Caco-2 (cell line): ENCODE measurements around the gene CHSY1. TPM values are rescaled to one million over a fixed set of nuclear protein-coding genes. Genes with fewer than 3 reads are reported as not detected.

Experiments used
- BruUV-seq: library from RNA; stranded (reverse); fragments of 400-500 nt; replicated peaks from 2 replicates; lab custom pipeline; 2021; lab: Mats Ljungman, UMichigan
- CTCF ChIA-PET: fragments of 300-600 bp; sonication (Branson Sonifier 250); formaldehyde crosslinking; loops from one replicate; lab custom pipeline; 2022; ENCODE audit warnings: antibody characterized with exemption; lab: Charles Lee
- POLR2A ChIA-PET: fragments of 300-600 bp; sonication (Branson Sonifier 250); formaldehyde crosslinking; loops from one replicate; lab custom pipeline; 2022; ENCODE audit warnings: antibody characterized with exemption; lab: Charles Lee
- DNase-seq, 2 experiments: peaks; one replicate each; pipeline versions ENCODE4 v3.0.0 to v3.0.0-alpha.2; 2020 to 2022
- H3K27me3 ChIP-seq: replicated peaks from 2 replicates; pipeline ENCODE4 v1.6.0; 2011; ENCODE audit warnings: low read length; ENCODE audit not compliant: control insufficient read depth, insufficient read depth
- H3K36me3 ChIP-seq: 2 replicates; pipeline ENCODE4 v1.5.1; 2011; ENCODE audit warnings: low read length; ENCODE audit not compliant: control insufficient read depth, insufficient read depth
- H3K4me1 ChIP-seq: fragments of 250-450 bp; sonication (Bioruptor Pico); 2 replicates; pipeline ENCODE4 v1.5.1; 2020; ENCODE audit warnings: mild to moderate bottlenecking
- H3K4me3 ChIP-seq: 2 replicates; pipeline ENCODE4 v1.5.1; 2011; ENCODE audit warnings: low read depth, mild to moderate bottlenecking, control low read depth, low read length
- H3K9me3 ChIP-seq: fragments of 250-450 bp; sonication (Bioruptor Pico); 2 replicates; pipeline ENCODE4 v1.5.1; 2020; ENCODE audit warnings: mild to moderate bottlenecking, moderate library complexity
- H3K27ac Mint-ChIP-seq: one replicate; pipeline ENCODE4 v1.8.0; 2022; ENCODE audit warnings: mixed read lengths; ENCODE audit not compliant: unreplicated experiment
- H3K27me3 Mint-ChIP-seq: one replicate; pipeline ENCODE4 v1.8.0; 2022; ENCODE audit warnings: mixed read lengths; ENCODE audit not compliant: insufficient read depth, unreplicated experiment
- H3K36me3 Mint-ChIP-seq: one replicate; pipeline ENCODE4 v1.8.0; 2022; ENCODE audit warnings: mild to moderate bottlenecking, mixed read lengths; ENCODE audit not compliant: insufficient read depth, unreplicated experiment
- H3K4me1 Mint-ChIP-seq: one replicate; pipeline ENCODE4 v1.8.0; 2022; ENCODE audit warnings: low read depth, mixed read lengths; ENCODE audit not compliant: unreplicated experiment
- H3K4me3 Mint-ChIP-seq: one replicate; pipeline ENCODE4 v1.8.0; 2022; ENCODE audit warnings: mild to moderate bottlenecking, moderate library complexity, mixed read lengths; ENCODE audit not compliant: unreplicated experiment
- H3K9me3 Mint-ChIP-seq: one replicate; pipeline ENCODE4 v1.8.0; 2022; ENCODE audit warnings: mixed read lengths; ENCODE audit not compliant: unreplicated experiment
- intact Hi-C: fragments of 100-400 bp; cut with micrococcal nuclease; formaldehyde crosslinking; loops from one replicate; pipeline ENCODE4 v1.10.0; 2022; ENCODE audit not compliant: unreplicated experiment
- total RNA-seq: library from RNA; stranded (reverse); gene quantifications from 2 replicates; pipeline ENCODE4 v1.2.3, GENCODE V29; 2022
- TF ChIP-seq, protein P1 (sequence below), 2 experiments: fragments of 200-600 bp in 1 of 2; IDR thresholded peaks; 1 replicate in 1 of 2; 2 replicates in 1 of 2; pipeline versions ENCODE4 v1.5.1 to v1.8.0; 2011 to 2022; ENCODE audit warnings: antibody characterized with exemption in 1 of 2, control low read depth in 1 of 2, inconsistent platforms in 1 of 2, low read depth in 1 of 2, low read length in 1 of 2, mild to moderate bottlenecking in 1 of 2, moderate library complexity in 1 of 2; ENCODE audit not compliant: insufficient read depth in 1 of 2, severe bottlenecking in 1 of 2, unreplicated experiment in 1 of 2

Gene CHSY1
- total RNA-seq, 1 experiment from 2014 or later, result 18.7 TPM

- ChIA-PET POLR2A (no interaction called here), CTCF (no interaction called here)
- no TSS peak for BruUV-seq
- TF ChIP-seq, protein P1, sequence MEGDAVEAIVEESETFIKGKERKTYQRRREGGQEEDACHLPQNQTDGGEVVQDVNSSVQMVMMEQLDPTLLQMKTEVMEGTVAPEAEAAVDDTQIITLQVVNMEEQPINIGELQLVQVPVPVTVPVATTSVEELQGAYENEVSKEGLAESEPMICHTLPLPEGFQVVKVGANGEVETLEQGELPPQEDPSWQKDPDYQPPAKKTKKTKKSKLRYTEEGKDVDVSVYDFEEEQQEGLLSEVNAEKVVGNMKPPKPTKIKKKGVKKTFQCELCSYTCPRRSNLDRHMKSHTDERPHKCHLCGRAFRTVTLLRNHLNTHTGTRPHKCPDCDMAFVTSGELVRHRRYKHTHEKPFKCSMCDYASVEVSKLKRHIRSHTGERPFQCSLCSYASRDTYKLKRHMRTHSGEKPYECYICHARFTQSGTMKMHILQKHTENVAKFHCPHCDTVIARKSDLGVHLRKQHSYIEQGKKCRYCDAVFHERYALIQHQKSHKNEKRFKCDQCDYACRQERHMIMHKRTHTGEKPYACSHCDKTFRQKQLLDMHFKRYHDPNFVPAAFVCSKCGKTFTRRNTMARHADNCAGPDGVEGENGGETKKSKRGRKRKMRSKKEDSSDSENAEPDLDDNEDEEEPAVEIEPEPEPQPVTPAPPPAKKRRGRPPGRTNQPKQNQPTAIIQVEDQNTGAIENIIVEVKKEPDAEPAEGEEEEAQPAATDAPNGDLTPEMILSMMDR (IDR thresholded peaks at IDR 0.05; ENCODE audit: insufficient read depth in 1 of 2, low read depth in 1 of 2, low read length in 1 of 2, severe bottlenecking in 1 of 2, unreplicated experiment in 1 of 2), result no peak
- no peaks in the 10 kb centered on the region for H3K9me3 ChIP-seq
- H3K4me1 ChIP-seq, result no peaks in the 10 kb centered on the region
- no peaks in the 10 kb centered on the region for H3K4me1 Mint-ChIP-seq
- H3K4me3 Mint-ChIP-seq, result no peak overlapping the region
- no peaks in the 10 kb centered on the region for H3K27me3 ChIP-seq
- H3K27ac Mint-ChIP-seq, result no peak overlapping the region
- no peak for DNase-seq
- peaks cover 13% of the 10 kb centered on the region for H3K36me3 Mint-ChIP-seq
- H3K4me3 ChIP-seq, result no peak overlapping the region
- intact Hi-C loops, result no loop called here
- no peaks in the 10 kb centered on the region for H3K27me3 Mint-ChIP-seq
- no peaks in the 10 kb centered on the region for H3K9me3 Mint-ChIP-seq
- H3K36me3 ChIP-seq, result no peaks in the 10 kb centered on the region
These were observed 14.6 kb downstream of the CHSY1 start for GRCh38 chr15:101237251-101237650.

DNA sequence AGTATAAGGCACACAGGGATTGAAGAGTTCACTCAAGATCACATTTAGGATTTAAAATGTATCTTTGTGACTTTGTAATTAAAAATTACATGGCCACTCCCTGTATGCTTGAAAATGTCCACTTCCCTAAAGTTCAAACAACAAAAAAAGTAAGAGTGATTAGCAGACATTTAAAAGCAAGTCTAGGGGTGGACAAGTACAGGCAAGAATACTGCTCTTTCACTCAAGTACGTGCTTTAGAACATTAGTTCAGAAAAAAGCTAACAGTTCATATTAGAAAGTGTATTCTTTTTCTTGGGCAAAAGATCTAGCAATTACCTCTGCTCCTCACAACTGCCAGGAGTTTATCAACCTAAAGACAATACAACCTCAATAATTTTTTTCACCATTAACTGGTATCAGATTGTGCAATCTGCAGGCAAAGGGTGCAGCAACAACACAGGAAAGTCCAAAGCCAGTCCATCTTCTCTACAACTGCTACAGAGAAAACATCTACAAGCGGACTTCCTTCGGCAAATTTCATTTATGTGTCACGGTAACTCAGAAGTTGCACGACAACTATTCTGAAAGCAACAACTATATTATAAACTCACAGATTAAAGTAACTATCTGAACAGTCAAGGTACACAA lies 18.1 kb downstream of the CHSY1 start:
- Mint-ChIP-seq H3K4me3 (no peak overlapping the region), H3K27me3 (no peaks in the 10 kb centered on the region), H3K27ac (no peak overlapping the region), H3K4me1 (no peaks in the 10 kb centered on the region), H3K9me3 (no peaks in the 10 kb centered on the region), H3K36me3 (peaks cover 13% of the 10 kb centered on the region)
- Histone ChIP-seq H3K27me3 (no peaks in the 10 kb centered on the region), H3K9me3 (no peaks in the 10 kb centered on the region), H3K4me1 (no peaks in the 10 kb centered on the region), H3K36me3 (no peaks in the 10 kb centered on the region), H3K4me3 (no peak overlapping the region)
- TF ChIP-seq, protein P1 (IDR thresholded peaks at IDR 0.05; ENCODE audit: insufficient read depth in 1 of 2, low read depth in 1 of 2, low read length in 1 of 2, severe bottlenecking in 1 of 2, unreplicated experiment in 1 of 2), result no peak
- ChIA-PET POLR2A (no interaction called here), CTCF (no interaction called here)
- no TSS peak for BruUV-seq
- no peak for DNase-seq
- intact Hi-C loops, result no loop called here

DNA sequence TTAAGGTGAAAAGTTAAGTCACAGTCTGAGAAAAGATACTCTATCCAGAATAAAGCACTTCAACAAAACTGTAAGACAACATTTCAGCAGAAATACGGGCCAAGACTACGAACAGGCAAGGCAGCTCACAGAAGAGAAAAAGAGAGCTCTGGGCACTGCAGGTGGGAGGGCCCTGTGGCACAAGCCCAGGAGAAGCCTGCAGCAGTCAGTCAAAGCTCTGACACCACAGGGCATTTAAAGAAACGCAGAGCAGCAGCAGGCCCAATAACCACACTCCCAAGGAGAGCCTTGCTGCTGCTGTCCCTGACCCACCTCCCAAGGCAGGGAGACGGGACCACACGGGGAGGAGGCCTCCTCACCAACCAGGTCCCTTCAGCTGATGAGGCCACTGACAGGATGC lies 19.2 kb downstream of the CHSY1 start:
- no peak overlapping the region for H3K4me3 ChIP-seq
- no peaks in the 10 kb centered on the region for H3K27me3 Mint-ChIP-seq
- no peak overlapping the region for H3K4me3 Mint-ChIP-seq
- no peak overlapping the region for H3K27ac Mint-ChIP-seq
- intact Hi-C loops, result no loop called here
- no peaks in the 10 kb centered on the region for H3K36me3 ChIP-seq
- POLR2A ChIA-PET, result no interaction called here
- TF ChIP-seq, protein P1 (IDR thresholded peaks at IDR 0.05; ENCODE audit: insufficient read depth in 1 of 2, low read depth in 1 of 2, low read length in 1 of 2, severe bottlenecking in 1 of 2, unreplicated experiment in 1 of 2), result no peak
- CTCF ChIA-PET, result no interaction called here
- no peaks in the 10 kb centered on the region for H3K4me1 ChIP-seq
- BruUV-seq, result no TSS peak
- H3K9me3 ChIP-seq, result no peaks in the 10 kb centered on the region
- no peaks in the 10 kb centered on the region for H3K9me3 Mint-ChIP-seq
- no peaks in the 10 kb centered on the region for H3K4me1 Mint-ChIP-seq
- H3K36me3 Mint-ChIP-seq, result peaks cover 13% of the 10 kb centered on the region
- DNase-seq, result no peak
- H3K27me3 ChIP-seq, result no peaks in the 10 kb centered on the region
